ENCODE results near the gene SPTBN4.
"Not testable (repeated sequence)": the region's sequence is repeated elsewhere in the genome, so short reads cannot be mapped to it uniquely, and the experiment has no call there.

SPTBN4 gene

DNA sequence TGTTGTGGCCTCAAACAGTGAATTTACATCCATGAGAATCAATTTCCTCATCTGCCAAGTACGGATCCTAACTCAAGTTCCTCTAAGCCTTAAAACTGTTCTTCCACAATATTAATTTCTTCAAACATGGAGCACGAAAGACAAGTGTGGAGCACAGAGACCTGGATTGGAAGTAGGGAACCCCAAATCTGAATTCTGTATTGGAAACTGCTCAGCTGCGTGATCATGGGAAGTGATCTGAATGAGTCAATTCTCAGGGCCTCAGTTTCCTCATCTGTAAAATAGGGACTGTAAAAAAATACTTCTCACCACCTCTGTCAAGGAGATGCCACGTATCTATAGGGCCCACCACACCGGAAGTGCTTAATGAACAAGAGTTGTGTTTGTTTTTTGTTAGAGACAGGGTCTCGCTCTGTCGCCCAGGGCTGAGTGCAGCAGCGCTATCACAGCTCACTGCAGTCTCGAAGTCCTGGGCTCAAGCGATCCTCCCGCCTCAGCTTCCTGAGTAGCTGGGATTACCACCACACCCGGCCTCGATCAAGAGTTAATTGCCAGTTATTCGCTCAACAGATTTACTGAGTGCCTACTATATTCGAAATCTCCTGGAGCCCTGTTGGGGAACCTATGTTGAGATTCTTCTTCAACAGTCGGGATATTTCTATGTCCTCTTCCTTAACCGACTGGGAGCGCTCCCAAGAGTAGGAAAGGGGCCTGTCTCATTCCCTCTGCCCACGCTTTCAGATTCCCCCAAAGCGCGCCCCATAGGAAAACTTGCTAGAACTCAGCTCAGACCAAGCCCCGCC lies 24.3 kb upstream of the SPTBN4 start:
- no peak for DNase-seq

DNA sequence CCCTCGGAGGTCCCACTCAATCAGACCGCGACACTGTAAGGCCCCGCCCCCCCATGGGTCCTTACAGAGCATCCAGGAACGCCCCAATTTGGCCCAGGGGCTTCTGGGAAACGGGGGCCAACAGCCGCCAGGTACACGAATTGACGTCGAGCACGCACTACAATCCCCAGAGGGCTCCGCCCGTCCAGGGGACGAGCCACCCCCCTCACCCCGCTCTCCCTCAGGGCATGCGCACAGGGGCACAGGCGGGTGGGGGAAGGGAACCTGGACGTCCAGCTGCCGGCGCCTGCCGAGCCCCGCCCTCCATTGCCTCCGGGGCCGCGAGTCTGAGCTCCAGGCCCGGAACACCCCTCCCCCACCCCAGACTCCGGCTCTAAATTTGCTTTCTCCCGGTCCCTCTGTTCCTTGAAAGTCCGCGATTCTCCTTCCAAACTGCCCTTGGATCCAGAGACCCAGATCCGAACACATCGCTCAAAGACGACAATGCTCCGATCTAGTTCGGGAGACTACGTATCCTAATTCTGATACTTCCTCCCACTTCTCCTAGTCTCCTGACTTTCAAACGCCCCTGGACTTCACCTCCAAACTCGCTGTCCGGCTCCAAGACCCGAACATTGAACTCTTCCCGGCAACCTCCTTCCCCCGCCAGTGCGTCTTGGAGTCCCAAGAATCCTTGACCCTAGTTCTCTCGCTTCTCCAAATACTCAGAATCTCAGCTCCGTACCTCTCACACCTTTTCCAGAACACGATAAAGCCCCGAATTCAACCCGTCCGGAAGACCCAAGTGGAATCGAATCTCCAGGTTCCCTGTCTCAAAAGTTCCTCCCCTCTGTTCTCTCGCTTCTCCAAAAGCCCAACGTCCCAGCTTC lies 23.4 kb upstream of the SPTBN4 start:
- DNase-seq: peak; percentile 99

DNA sequence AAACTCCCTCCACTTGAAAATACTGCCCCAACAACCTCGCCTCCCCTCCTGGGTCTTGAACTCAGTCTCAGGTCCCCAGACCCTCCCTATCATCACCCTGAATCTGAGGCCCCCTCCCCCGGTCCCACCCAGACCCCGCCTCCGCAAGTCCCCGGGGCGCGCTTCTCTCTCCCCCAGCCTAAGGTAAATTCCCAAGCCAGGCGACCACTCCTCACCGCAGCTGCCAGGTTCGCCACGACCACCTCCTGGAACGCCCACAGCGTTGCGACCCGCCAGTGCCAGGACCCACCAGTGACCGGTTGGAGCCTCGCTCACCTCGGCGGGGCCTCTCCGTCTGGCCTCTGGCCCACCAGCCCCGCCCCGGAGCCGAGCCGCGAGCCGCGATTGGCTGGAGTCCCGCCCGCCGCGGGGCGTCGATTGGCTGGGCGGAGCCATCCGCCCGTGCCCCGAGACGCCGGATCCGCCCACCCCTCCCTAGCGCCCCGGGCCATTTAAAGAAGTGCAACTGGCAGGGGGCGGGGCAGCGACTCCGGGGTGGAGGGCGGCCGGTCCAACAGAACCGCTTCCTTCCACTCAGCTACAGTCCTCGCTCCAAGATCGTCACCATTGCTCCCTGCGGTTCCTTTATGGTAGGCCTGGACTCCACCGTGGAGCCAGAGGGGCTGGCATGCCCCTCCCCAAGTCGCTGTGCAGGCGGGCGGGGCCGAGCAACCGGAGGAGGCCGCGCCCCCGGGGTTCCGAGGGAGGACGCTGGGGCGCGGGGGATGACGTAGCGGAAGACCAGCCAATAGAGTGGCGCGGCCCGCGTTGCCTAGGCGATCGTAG lies 22.6 kb upstream of the SPTBN4 start, which contains the start of gene SERTAD3:
Gene SERTAD3, minus strand, starts transcription at position 336 of the 825 bp plus-strand sequence. CDS start 2,255 bp downstream, outside the sequence.
- DNase-seq: peak; percentile 93

DNA sequence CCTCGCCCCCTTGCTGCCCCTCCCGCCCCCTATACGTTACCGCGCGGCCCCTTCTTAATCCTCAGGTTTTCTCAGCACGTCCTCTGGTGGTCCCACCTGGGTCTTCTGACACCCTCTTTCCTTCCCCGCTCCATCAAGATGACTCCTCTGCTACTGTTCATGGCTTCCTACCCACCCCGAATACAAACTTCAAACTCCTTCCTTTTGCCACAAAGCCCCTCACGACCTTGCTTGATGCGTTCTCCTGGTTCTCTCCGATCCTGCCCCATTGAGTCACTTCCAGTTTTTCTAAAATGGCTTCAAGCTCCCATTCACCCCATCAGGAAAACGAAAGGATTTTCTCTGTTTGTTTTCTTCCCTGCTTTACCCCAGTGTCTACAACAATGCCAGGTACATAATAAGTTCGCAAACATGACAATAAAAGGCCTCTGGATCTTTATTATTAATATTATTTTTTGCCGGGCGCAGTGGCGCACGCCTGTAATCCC lies 21.9 kb upstream of the SPTBN4 start:
- DNase-seq: no peak

DNA sequence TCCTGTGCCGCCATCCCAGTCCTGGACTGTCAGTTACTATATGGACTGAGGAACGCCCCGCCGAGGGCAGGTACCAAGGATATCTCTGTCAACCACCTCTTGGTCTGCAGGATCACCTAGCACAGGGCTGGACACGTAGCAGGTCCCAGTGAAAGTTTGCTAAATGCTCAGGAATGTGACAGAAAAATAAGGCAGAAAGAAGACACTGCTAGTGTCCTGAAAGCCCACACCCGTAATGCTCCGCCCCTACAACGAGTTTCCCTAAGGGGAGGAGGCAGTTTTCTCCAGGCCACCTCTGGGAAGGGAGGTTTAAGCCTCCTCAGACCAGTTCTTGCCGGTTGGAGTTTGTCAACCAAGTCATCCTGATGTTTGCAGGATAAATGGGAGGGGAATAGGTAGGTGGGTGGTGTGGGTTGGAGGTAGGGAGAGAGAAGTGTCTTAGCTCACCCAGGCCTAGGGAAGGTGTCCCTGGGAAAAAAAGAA lies 21.0 kb upstream of the SPTBN4 start:
- DNase-seq: peak; percentile 28

DNA sequence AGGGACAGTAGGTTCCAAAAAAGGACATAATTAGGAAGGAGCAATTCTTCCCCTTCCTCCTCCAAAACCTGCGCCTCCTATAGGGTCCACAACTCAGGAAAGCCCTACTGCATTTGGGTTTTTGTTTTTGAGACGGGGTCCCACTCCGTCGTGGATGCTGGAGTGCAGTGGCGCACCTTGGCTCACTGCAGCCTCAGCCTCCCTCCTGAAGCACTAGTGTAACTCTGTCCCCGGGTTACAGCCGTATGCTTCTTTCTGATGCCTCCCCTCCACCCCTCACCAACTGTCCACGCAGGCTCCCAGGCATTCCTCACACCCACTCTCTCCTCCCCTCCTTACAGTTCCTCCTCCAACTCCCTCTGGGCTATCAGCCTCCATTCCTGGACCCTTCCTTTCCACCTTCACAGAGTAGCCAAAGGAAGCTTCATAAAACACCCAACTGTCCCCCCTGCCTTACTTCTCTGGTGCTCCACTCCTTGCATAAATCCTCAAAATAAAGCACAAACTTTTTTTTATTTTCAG lies 20.5 kb upstream of the SPTBN4 start:
- DNase-seq: no peak

DNA sequence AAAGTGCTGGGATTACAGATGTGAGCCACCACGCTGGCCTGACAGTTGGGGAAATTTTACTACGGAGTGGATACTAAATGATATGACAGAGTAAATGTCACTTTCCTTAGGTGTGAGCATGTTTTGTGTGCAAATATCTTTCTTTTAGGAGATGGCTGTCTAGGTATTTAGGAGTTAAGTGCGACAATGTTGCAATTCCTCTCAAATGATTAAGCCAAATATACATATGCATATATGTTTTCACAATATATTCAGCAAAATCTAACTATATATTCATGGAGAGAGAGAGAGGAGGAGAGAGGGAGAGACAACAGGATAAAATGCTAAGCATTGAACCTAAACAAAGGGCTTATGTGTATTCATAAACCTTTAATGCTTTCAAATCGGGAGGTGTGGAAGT lies 17.3 kb upstream of the SPTBN4 start:
- DNase-seq: no peak

DNA sequence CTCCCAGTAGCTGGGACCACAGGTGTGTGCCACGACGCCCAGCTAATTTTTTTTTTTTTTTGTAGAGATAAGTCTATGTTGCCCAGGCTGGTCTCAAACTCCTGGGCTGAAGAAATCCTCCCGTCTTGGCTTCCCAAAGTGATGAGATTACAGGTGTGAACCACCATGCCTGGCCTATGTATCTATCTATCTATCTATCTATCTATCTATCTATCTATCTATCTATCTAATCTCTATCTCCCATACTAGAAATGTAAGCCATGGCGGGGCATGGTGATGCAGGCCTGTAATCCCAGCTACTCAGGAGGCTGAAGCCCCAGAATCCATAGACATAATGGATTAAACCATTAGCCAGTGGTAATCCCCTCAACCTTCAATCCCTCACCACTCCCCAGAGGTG lies 16.1 kb upstream of the SPTBN4 start:
- DNase-seq: no peak

DNA sequence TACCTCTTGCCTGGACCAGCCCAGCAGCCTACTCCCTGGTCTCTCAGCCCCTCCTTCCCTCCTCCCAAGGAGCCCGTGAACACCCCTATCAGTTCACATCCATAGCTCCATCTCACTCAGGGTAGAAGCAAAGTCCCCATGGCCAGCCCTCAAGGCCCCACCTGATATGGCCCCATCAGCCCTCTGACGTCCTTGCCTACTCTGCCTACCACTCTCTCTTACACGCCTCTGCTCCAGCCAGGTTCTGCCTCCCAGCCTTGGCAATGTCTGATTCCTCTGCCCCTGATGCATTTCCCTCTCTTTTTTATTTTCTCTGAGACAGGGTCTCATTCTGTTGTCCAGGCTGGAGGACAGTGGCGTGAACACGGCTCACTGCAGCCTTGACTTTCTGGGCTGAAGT lies 14.8 kb upstream of the SPTBN4 start:
- DNase-seq: no peak

DNA sequence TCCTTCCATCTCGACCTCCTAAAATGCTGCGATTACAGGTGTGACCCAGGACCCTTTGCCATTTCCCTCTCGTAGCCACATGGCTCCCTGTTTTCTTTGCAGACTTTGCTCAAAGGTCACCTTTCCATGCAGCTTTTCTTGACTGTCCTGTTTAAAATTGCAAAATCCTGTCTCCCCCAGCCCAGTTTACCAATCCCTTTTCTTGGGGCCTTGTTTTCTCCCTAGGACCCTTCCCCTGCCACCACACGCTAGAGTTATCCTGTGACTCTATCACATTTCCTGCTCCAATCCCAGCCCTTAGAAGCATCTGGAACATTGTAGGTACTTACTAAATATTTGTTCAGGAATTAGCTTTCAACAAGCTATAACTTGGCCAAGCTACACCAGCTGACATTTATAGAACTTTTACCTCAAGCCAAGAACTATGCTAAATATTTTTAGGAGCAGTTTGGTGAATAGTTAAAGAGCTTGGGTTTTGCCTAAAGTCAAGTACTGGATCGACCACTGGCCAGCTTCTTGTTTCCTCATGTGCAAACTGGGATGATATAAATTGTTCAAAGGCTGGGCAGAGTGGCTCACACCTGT lies 13.6 kb upstream of the SPTBN4 start:
- no peak for DNase-seq

DNA sequence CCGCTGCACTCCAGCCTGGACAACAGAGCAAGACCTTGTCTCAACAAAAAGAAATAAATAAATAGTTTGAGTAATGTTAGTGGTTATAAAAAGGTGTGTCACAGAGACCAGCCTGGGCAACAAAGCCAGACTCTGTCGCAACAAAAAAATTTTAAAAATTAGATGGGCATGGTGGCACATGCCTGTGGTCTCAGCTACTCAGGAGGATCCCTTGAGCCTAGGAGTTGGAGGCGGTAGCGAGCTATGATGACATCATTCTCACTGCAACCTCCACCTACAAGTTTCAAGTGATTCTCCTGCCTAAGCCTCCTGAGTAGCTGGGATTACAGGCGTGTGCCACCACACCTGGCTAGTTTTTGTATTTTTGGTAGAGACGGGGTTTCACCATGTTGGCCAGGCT lies 12.9 kb upstream of the SPTBN4 start:
- DNase-seq: not testable (repeated sequence)

DNA sequence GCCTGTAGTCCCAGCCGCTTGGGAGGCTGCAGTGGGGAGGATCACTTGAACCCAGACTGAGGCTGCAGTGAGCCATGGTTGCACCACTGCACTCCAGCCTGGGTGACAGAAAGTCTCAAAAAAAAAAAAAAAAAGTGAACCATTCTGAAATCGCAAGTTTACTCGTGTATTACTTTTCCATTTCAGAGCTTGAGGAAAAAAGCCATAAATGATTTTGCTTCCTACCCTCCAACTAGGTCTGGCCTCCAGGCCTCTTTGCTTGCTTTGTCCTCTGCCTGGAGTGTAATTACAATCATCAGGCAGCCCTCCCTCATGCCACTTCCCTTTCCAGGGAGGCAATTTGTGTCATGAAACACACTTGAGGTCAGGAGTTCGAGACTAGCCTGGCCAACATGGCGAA lies 9.8 kb upstream of the SPTBN4 start:
- DNase-seq: no peak

DNA sequence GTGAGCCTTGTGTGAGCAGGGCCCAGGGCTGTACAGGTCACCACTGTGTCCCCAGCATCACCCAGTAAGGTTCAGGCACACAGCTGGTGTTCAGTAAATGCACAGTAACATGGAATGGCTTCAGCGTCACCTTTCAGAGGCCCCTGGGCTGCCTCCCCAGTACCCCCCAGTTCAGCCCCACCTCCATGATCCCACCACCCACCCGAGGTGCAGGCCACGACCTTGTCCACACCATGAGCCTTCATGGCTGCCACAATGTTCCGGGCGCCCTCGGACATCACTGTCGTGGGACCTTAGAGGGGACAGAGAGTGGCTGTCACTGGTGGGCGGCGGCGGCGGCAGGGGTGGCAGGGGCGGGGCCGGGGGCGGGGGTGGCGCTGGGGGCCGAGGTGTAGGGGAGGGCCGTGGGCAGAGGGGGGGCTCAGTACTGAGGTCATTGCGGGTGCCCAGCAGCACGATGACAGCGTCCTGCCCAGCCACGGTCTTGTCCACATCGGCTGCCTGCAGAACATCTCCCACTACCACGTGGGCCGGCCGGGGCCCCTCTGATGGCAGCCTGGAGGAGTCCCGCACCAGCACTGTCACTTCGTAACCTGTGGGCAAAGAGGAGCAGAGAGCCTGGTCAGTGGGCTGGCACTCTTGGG lies 8.7 kb upstream of the SPTBN4 start:
- no peak for DNase-seq

DNA sequence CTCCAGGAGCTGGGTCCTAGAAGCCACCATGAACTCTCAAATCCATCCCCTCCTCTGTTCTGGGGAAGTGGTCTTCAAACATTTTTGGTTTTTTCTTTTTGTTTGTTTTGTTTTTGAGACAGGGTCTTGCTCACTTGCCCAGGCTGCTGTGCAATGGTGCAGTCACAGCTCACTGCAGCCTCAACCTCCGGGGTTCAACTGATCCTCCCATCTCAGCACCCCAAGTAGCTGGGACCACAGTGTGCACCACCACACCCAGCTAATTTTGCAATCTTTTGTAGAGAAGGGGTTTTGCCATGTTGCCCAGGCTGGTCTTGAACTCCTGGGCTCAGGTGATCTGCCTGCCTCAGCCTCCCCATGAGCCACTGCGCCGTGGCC lies 8.2 kb upstream of the SPTBN4 start:
- no peak for DNase-seq

DNA sequence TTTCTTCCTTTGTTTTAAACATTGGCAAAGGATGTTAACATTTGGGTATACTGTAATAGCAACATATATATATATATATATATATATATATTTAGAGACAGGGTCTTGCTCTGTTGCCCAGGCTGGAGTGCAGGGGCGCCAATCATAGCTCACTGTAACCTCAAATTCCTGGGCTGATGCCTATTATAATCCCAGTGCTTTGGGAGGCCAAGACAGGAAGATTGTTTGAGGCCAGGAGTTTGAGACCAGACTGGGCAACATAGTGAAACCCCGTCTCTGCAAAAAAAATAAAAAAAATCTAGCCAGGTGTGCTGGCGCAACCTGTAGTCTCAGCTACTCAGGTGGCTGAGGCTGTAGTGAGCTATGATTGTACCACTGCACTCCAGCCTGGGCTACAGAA lies 6.6 kb upstream of the SPTBN4 start:
- no peak for DNase-seq

DNA sequence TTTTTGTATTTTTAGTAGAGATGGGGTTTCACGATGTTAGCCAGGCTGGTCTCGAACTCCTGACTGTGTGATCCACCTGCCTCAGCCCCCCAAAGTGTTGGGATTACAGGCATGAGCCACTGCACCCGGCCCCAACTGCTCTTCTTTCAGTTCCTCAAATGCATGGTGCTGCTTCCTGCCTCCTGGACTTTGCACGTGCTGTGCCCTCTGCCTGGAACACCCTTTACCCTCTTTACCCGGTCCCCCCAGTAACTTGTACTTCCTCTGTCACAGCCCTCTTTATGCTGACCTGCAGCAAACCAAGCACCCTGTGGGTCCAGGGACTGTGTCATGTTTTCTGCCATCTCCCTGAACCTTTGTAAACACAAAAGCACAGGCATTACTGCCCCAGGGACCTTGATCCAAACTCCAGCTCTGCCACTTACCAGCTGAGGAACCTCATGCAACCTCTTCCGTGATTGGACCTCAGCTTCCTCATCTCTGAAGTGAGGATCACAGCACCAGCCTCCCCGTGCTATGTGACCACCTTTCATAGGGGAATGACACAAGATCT lies 5.1 kb upstream of the SPTBN4 start:
- DNase-seq: no peak

DNA sequence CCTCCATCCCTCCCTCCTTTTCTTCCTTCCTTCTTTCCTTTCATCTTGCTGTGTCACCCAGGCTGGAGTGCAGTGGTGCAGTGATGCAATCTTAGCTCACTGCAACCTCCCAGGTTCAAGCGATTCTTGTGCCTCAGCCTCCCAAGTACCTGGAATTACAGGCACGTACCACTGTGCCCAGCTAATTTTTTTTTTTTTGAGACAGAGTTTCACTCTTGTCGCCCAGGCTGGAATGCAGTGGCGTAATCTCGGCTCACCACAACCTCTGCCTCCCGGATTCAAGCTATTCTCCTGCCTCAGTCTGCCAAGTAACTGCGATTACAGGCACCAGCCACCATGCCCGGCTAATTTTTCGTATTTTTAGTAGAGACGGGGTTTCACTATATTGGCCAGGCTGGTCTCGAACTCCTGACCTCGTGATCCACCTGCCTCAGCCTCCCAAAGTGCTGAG lies 3.2 kb upstream of the SPTBN4 start:
- DNase-seq: not testable (repeated sequence)

DNA sequence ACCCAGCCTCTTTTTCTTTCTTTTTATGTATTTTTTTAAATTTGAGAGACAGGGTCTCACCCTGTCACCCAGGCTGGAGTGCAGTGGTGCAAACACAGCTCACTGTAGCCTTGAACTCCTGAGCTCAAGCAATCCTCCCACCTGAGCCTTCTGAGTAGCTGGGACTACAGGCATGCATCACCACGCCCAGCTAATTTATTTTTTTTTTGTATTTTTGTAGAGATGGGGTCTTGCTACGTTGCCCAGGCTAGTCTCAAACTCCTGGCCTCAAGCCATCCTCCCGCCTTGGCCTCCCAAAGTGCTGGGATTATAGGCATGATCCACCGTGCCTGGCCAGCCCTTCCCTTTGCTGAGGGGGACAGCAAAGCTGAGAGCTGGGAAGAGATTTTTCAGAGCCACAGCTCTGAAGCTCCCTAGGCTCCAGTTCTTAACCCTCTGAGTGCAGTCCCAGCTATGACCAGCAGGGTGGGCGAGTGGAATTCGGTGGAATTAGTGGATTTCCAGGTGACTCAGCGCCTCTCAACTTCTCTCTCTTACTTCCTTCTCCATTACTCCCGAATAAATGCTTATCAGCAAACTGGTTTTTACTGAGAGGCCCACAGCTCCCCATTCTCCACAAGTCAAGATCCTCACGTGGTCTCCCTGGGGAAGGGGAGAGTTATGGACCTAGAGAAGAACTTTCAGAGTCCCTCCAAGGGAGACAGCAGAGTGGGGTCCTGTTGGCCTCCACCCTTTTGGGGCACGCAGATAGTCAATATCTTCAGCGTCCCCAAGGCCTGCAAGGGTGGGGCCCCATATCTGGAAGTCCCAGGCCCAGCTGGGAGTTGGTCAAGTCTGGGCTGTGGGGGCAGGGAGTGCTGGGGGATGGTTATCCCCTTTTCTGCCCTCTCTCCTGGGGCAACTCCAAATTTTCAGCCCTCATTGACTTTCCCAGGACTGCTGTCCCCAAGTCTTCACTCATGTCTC lies 2.5 kb upstream of the SPTBN4 start:
- DNase-seq: peak; percentile 32

DNA sequence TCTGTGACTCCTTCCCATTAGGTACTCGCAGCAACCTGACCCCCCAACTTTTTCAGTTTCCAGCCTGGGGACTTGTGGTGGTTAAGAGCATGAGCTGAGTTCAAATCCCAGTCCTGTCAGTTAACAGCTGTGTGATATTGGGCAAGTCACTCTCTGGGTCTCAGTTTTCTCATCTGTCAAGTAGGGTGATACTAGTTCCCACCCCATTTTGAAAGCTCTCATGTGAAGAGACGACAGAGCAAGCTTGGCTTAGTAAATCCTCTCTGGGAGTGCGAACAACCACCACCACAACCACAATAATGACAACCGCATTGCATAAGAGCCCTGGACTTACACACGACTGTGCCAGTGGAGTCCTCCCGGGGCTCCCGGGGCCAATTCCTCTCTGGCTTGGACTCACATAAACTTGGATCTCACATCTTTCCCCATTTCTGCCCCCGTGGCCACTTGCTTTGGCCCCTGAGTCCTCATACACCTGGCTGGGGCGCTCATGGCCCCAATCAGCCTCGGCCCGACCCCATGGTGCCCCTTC lies 1.7 kb upstream of the SPTBN4 start:
- no peak for DNase-seq

Data from NCI-H510A (cell line).